H1 (cell line): Measurements from ENCODE around the gene TP53BP2. TPM values are rescaled to one million over a fixed set of nuclear protein-coding genes. Genes with fewer than 3 reads are reported as not detected.

Experiments used
- CTCF ChIA-PET: fragments of 300-600 bp; sonication (Branson Sonifier 250); formaldehyde crosslinking; loops from one replicate; lab custom pipeline; 2021; ENCODE audit not compliant: partially characterized antibody; lab: Charles Lee
- POLR2A ChIA-PET: fragments of 300-600 bp; sonication (Branson Sonifier 250); formaldehyde crosslinking; loops from one replicate; lab custom pipeline; 2021; ENCODE audit warnings: inconsistent platforms; ENCODE audit not compliant: partially characterized antibody; lab: Charles Lee
- DNase-seq, 2 experiments: peaks; one replicate each; pipeline versions ENCODE4 v3.0.0 to v3.0.0-alpha.2; 2010 to 2022; ENCODE audit warnings: low spot score in 2 of 2, low read depth in 1 of 2, mixed read lengths in 1 of 2
- FAIRE-seq: peaks from 2 replicates; lab custom pipeline; 2011; peaks lifted over from hg19 to GRCh38; lab: Jason Lieb, UNC
- H2AFZ ChIP-seq: 2 replicates; pipeline ENCODE4 v1.8.1; 2012; ENCODE audit warnings: low read length, inconsistent platforms
- H2AK5ac ChIP-seq: 2 replicates; pipeline ENCODE4 v1.6.1; 2013; ENCODE audit warnings: low read depth, low read length
- H2BK120ac ChIP-seq: replicated peaks from 2 replicates; pipeline ENCODE3; 2013; ENCODE audit warnings: low read depth, low read length, inconsistent platforms
- H2BK12ac ChIP-seq: 2 replicates; pipeline ENCODE4 v1.6.1; 2013; ENCODE audit warnings: low read depth, low read length
- H2BK15ac ChIP-seq: 2 replicates; pipeline ENCODE4 v1.6.1; 2013; ENCODE audit warnings: low read length
- H2BK20ac ChIP-seq: 2 replicates; pipeline ENCODE4 v1.6.1; 2013; ENCODE audit warnings: low read length
- H2BK5ac ChIP-seq: 2 replicates; pipeline ENCODE4 v1.6.1; 2013; ENCODE audit warnings: low read depth, low read length
- H3K14ac ChIP-seq: 2 replicates; pipeline ENCODE4 v1.6.1; 2013; ENCODE audit warnings: inconsistent platforms; ENCODE audit not compliant: insufficient read length
- H3K18ac ChIP-seq: 2 replicates; pipeline ENCODE4 v1.6.1; 2013; ENCODE audit warnings: low read length; ENCODE audit errors: extremely low read depth
- H3K23ac ChIP-seq: 2 replicates; pipeline ENCODE4 v1.6.1; 2013; ENCODE audit warnings: inconsistent platforms; ENCODE audit not compliant: insufficient read length
- H3K23me2 ChIP-seq: 2 replicates; pipeline ENCODE4 v1.6.1; 2013; ENCODE audit warnings: low read depth, low read length
- H3K27ac ChIP-seq: 2 replicates; pipeline ENCODE4 v1.6.1; 2011; ENCODE audit warnings: low read depth, low read length, inconsistent platforms
- H3K27me3 ChIP-seq, 4 experiments: replicated peaks in 1 of 4; 1 replicate in 1 of 4; 2 replicates in 3 of 4; pipeline versions ENCODE4 v1.6.1 to v1.8.1; 2011 to 2013; ENCODE audit warnings: low read length in 3 of 4, mild to moderate bottlenecking in 3 of 4, inconsistent platforms in 2 of 4, mixed read lengths in 2 of 4, moderate library complexity in 1 of 4; ENCODE audit not compliant: control insufficient read depth in 3 of 4, insufficient read depth in 3 of 4; ENCODE audit errors: extremely low read depth in 1 of 4
- H3K36me3 ChIP-seq, 4 experiments: 2 replicates each; pipeline versions ENCODE4 v1.6.1 to v1.8.1; 2011 to 2013; ENCODE audit warnings: mild to moderate bottlenecking in 4 of 4, low read length in 3 of 4, moderate library complexity in 2 of 4, control low read depth in 1 of 4, inconsistent platforms in 1 of 4; ENCODE audit not compliant: insufficient read depth in 4 of 4, control insufficient read depth in 2 of 4
- H3K4ac ChIP-seq: replicated peaks from 2 replicates; pipeline ENCODE3; 2013; ENCODE audit warnings: low read length, low read depth, mixed read lengths, inconsistent platforms; ENCODE audit not compliant: insufficient read length
- H3K4me1 ChIP-seq, 4 experiments: replicated peaks in 1 of 4; 1 replicate in 1 of 4; 2 replicates in 3 of 4; pipeline versions ENCODE4 v1.6.1 to v1.8.1; 2011 to 2013; ENCODE audit warnings: low read length in 3 of 4, inconsistent platforms in 2 of 4, mixed read lengths in 1 of 4; ENCODE audit not compliant: insufficient read depth in 4 of 4, control insufficient read depth in 3 of 4
- H3K4me2 ChIP-seq, 2 experiments: 2 replicates each; pipeline versions ENCODE4 v1.6.1 to v1.8.1; 2011 to 2013; ENCODE audit warnings: low read depth in 2 of 2, low read length in 2 of 2, control low read depth in 1 of 2, inconsistent platforms in 1 of 2, mild to moderate bottlenecking in 1 of 2; ENCODE audit not compliant: insufficient read depth in 1 of 2
- H3K4me3 ChIP-seq, 4 experiments: fragments of 200-600, 300-600 bp in 1 of 4; sonication (generic), shearing (Covaris generic), sonication (Bioruptor Twin) in 1 of 4; 2 replicates each; pipeline versions ENCODE4 v1.5.1 to v1.8.1; 2011 to 2016; ENCODE audit warnings: low read length in 4 of 4, low read depth in 3 of 4, control low read depth in 2 of 4, inconsistent platforms in 2 of 4, mild to moderate bottlenecking in 2 of 4, mixed read lengths in 1 of 4, moderate library complexity in 1 of 4; ENCODE audit not compliant: insufficient read depth in 2 of 4; ENCODE audit errors: extremely low read depth in 1 of 4
- H3K56ac ChIP-seq: replicated peaks from 2 replicates; pipeline ENCODE3; 2013; ENCODE audit warnings: low read depth, mild to moderate bottlenecking, mixed read lengths, low read length, inconsistent platforms; ENCODE audit not compliant: insufficient read length
- H3K79me1 ChIP-seq: 2 replicates; pipeline ENCODE4 v1.6.1; 2013; ENCODE audit warnings: low read depth, low read length, control low read depth
- H3K79me2 ChIP-seq, 2 experiments: 2 replicates each; pipeline versions ENCODE4 v1.6.1 to v1.8.1; 2012 to 2013; ENCODE audit warnings: low read length in 2 of 2, mild to moderate bottlenecking in 2 of 2, inconsistent platforms in 1 of 2; ENCODE audit not compliant: insufficient read depth in 2 of 2, control insufficient read depth in 1 of 2
- H3K9ac ChIP-seq, 4 experiments: replicated peaks in 1 of 4; 1 replicate in 1 of 4; 2 replicates in 3 of 4; pipeline versions ENCODE4 v1.6.1 to v1.8.1; 2011 to 2013; ENCODE audit warnings: low read depth in 3 of 4, low read length in 3 of 4, control low read depth in 2 of 4, mild to moderate bottlenecking in 2 of 4, moderate library complexity in 2 of 4, inconsistent platforms in 1 of 4; ENCODE audit errors: extremely low read depth in 1 of 4
- H3K9me3 ChIP-seq, 2 experiments: 2 replicates each; pipeline versions ENCODE4 v1.6.1 to v1.8.1; 2012 to 2013; ENCODE audit warnings: mild to moderate bottlenecking in 2 of 2, moderate library complexity in 2 of 2, control low read depth in 1 of 2, inconsistent platforms in 1 of 2, low read depth in 1 of 2, low read length in 1 of 2, mixed read lengths in 1 of 2; ENCODE audit not compliant: insufficient read depth in 2 of 2
- H4K20me1 ChIP-seq, 2 experiments: replicated peaks in 1 of 2; 2 replicates each; pipeline versions ENCODE3 to v1.8.1; 2011 to 2013; ENCODE audit warnings: inconsistent platforms in 2 of 2, low read length in 2 of 2, mild to moderate bottlenecking in 1 of 2; ENCODE audit not compliant: insufficient read depth in 2 of 2, control insufficient read depth in 1 of 2
- H4K5ac ChIP-seq: 2 replicates; pipeline ENCODE4 v1.6.1; 2013; ENCODE audit warnings: low read length, low read depth, mixed read lengths, inconsistent platforms; ENCODE audit not compliant: insufficient read length
- H4K8ac ChIP-seq: 2 replicates; pipeline ENCODE4 v1.8.0; 2013; ENCODE audit warnings: mild to moderate bottlenecking, moderate library complexity, low read length, inconsistent platforms; ENCODE audit not compliant: insufficient read depth; ENCODE audit errors: extremely low read depth
- H4K91ac ChIP-seq: replicated peaks from 2 replicates; pipeline ENCODE3; 2013; ENCODE audit warnings: low read length, mixed read lengths, inconsistent platforms; ENCODE audit not compliant: insufficient read length
- BRCA1 ChIP-seq: IDR thresholded peaks from 2 replicates; pipeline ENCODE4 v1.6.1; 2012; ENCODE audit warnings: low read depth, low read length, improper control_type of control experiment
- CHD1 ChIP-seq: IDR thresholded peaks from 2 replicates; pipeline ENCODE4 v1.6.1; 2012; ENCODE audit warnings: low read depth, low read length, improper control_type of control experiment
- EGR1 ChIP-seq: IDR thresholded peaks from 2 replicates; pipeline ENCODE4 v1.6.1; 2011; ENCODE audit warnings: low read depth, low read length, borderline replicate concordance
- KDM5A ChIP-seq: fragments of 200-600 bp; IDR thresholded peaks from 2 replicates; pipeline ENCODE4 v1.7.1; 2012; ENCODE audit warnings: mild to moderate bottlenecking, low read length, inconsistent platforms, mixed read lengths
- RFX5 ChIP-seq: IDR thresholded peaks from 2 replicates; pipeline ENCODE4 v1.6.1; 2011; ENCODE audit warnings: low read depth, low read length, improper control_type of control experiment, borderline replicate concordance
- RNF2 ChIP-seq: fragments of 200-900, 300-1000 bp; sonication (generic); IDR thresholded peaks from 2 replicates; pipeline ENCODE4 v1.7.1; 2016; ENCODE audit warnings: borderline replicate concordance, low read depth, mild to moderate bottlenecking, antibody characterized with exemption, low read length; ENCODE audit not compliant: poor library complexity, severe bottlenecking; ENCODE audit errors: missing control alignments
- SP4 ChIP-seq: IDR thresholded peaks from 2 replicates; pipeline ENCODE4 v1.6.1; 2012; ENCODE audit warnings: low read length, inconsistent platforms
- TBP ChIP-seq: IDR thresholded peaks from 2 replicates; pipeline ENCODE4 v1.6.1; 2011; ENCODE audit warnings: low read depth, low read length, improper control_type of control experiment
- TCF12 ChIP-seq: IDR thresholded peaks from 2 replicates; pipeline ENCODE4 v1.6.1; 2011; ENCODE audit warnings: low read depth, mild to moderate bottlenecking, low read length
- WGBS, 2 experiments: shearing (Covaris generic) in 1 of 2; methylation state at CpG; one replicate each; pipeline versions ENCODE4 v1.1.6 to v1.1.7; 2013 to 2015; ENCODE audit warnings: low lambda C conversion rate in 2 of 2, mixed read lengths in 2 of 2, inconsistent platforms in 1 of 2, low coverage in 1 of 2, missing lambda C conversion rate in 1 of 2; ENCODE audit not compliant: insufficient replicate concordance in 2 of 2, insufficient coverage in 1 of 2, insufficient read length in 1 of 2; ENCODE audit errors: extremely low coverage in 1 of 2, missing lambda C conversion rate in 1 of 2; 5-methylcytosine and 5-hydroxymethylcytosine counted together
- polyA plus RNA-seq, 7 experiments: library from polyadenylated mRNA; depleted of rRNA in 3 of 7; stranded (reverse) in 5 of 7; unstranded in 2 of 7; fragments of >200 nt in 5 of 7; fragments of 200-250 nt in 2 of 7; gene quantifications; 1 replicate in 5 of 7; 2 replicates in 1 of 7; 4 replicates in 1 of 7; pipeline versions ENCODE4 v1.2.1 to v1.2.3, GENCODE V29; 2011 to 2013; ENCODE audit warnings: missing spikeins in 2 of 7, mixed read lengths in 2 of 7
- total RNA-seq: library from RNA; stranded (reverse); fragmentation: NEBNext Ultra II Directional; extraction: Animal tissue kit (Norgen Biotek cat#: 25700); gene quantifications from 2 replicates; pipeline ENCODE4 v1.2.1, GENCODE V29; 2021
- TF ChIP-seq, protein P1 (sequence below): IDR thresholded peaks from 2 replicates; pipeline ENCODE4 v1.6.1; 2012; ENCODE audit warnings: low read length, inconsistent platforms
- TF ChIP-seq, protein P2 (sequence below): IDR thresholded peaks from 2 replicates; pipeline ENCODE4 v1.6.1; 2012; ENCODE audit warnings: inconsistent platforms

The TP53BP2 gene
- total and polyA plus RNA-seq, 2 of the 8 experiments (the other 6 are each of a cell fraction or from before 2014, with no cell fraction given), result 18.0 to 38.7 TPM

DNA sequence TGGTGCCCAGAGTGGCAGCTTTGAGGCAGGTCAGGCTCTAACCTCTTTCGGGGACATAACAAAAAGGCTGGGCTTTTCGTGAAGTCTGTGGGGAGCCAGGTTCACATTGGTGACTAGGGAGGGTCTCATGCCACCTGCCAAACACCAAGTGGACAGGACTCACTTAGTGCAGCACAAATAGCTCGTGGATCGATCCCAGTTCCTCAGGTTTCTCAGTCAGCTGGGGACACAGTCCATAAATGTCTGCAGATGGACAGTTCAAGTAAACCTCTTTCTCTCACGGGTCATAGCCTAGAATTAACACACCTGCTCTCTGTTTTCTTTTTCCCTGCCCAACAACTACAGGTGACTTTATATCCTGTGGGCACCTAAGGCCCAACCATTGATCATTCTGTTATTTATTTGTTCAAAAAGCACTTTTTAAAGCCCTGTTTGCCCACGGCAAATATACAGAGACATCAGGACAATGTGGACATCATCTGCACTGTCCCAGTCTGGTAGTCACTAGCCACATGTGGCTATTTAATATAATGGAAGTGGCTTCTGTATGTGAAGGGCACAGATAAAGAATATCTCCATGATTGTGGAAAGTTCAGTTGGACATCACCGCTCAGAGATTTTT, 79.9 kb downstream of the TP53BP2 start:
- Histone ChIP-seq H4K20me1 (no peaks in the 10 kb centered on the region), H3K23ac (no peak overlapping the region), H4K8ac (no peak overlapping the region), H2BK5ac (no peak overlapping the region), H3K14ac (no peak overlapping the region), H3K9me3 (no peaks in the 10 kb centered on the region), H3K4ac (no peak overlapping the region), H2BK12ac (no peak overlapping the region), H3K4me1 (no peaks in the 10 kb centered on the region), H2AFZ (no peak overlapping the region), H3K79me2 (no peaks in the 10 kb centered on the region), H2AK5ac (no peak overlapping the region), H3K27ac (no peak overlapping the region), H4K91ac (no peak overlapping the region), H3K4me3 (no peak overlapping the region), H3K36me3 (peaks cover 2 to 13% (median 3%) of the 10 kb centered on the region in 4 experiments; a peak in 7 of 8 replicates), H2BK20ac (no peak overlapping the region), H3K56ac (no peak overlapping the region), H2BK15ac (no peak overlapping the region), H3K9ac (no peak overlapping the region), H3K79me1 (no peaks in the 10 kb centered on the region), H3K23me2 (no peaks in the 10 kb centered on the region), H2BK120ac (no peak overlapping the region), H3K4me2 (no peak overlapping the region), H3K27me3 (no peaks in the 10 kb centered on the region), H3K18ac (no peak overlapping the region), H4K5ac (no peak overlapping the region)
- ChIA-PET POLR2A (interaction anchor here (1.0 kb wide), 1 partner anchor 23 kb away, joined by 3 read pairs; no protein-coding TSS in a partner anchor), CTCF (interaction anchor here (0.6 to 2.3 kb wide), 8 partner anchors 10 to 58 kb away, joined by 3 to 11 read pairs (median 4); no protein-coding TSS in a partner anchor)
- TF ChIP-seq BRCA1 (no peak), KDM5A (no peak), CHD1 (no peak), RFX5 (no peak), SP4 (no peak), TCF12 (no peak), RNF2 (no peak), EGR1 (no peak), TBP (no peak)
- TF ChIP-seq, protein P1, sequence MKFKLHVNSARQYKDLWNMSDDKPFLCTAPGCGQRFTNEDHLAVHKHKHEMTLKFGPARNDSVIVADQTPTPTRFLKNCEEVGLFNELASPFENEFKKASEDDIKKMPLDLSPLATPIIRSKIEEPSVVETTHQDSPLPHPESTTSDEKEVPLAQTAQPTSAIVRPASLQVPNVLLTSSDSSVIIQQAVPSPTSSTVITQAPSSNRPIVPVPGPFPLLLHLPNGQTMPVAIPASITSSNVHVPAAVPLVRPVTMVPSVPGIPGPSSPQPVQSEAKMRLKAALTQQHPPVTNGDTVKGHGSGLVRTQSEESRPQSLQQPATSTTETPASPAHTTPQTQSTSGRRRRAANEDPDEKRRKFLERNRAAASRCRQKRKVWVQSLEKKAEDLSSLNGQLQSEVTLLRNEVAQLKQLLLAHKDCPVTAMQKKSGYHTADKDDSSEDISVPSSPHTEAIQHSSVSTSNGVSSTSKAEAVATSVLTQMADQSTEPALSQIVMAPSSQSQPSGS, result no peak
- TF ChIP-seq, protein P2, sequence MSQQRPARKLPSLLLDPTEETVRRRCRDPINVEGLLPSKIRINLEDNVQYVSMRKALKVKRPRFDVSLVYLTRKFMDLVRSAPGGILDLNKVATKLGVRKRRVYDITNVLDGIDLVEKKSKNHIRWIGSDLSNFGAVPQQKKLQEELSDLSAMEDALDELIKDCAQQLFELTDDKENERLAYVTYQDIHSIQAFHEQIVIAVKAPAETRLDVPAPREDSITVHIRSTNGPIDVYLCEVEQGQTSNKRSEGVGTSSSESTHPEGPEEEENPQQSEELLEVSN, result no peak
- WGBS, 2 experiments, result 82% methylated on average over 7 of the region's 7 CpGs; no CpG with 5 or more reads in 1 of the 2 experiments
- DNase-seq (no peak), FAIRE-seq (no peak)
